ENCODE data around the gene SCGN.
"Not testable (repeated sequence)": the region's sequence is repeated elsewhere in the genome, so short reads cannot be mapped to it uniquely, and the experiment has no call there.

The SCGN gene

DNA sequence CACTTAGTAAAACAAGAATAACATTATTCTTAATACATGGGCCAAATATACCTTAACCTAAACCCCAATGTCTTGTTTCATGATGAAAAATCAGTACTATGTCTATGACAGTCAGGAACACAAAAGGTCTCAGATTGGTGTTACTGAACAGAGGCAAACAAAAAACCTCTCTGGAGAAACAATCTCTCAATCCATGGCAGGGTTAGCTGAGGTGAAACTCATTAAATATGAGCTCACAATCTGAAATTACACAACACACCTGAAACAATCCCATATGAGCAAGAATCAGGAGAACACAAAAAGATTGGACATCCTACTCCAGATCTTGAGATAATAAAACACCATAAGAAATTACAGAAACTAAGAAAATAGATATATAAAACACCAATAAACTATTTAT, 96.0 kb downstream of the SCGN start:
- DNase-seq (ENCODE audit: insufficient read length, low spot score) (no peak), FAIRE-seq (no peak)
- TF ChIP-seq SPI1 (IDR thresholded peaks at IDR 0.05; ENCODE audit: low read depth, low read length) (no peak), POLR2AphosphoS5 (IDR thresholded peaks at IDR 0.05; ENCODE audit: low read depth, low read length) (no peak), POU2F2 (IDR thresholded peaks at IDR 0.05; ENCODE audit: low read depth, low read length) (no peak), POLR2A (IDR thresholded peaks at IDR 0.05; ENCODE audit: low read depth, low read length) (no peak), PAX5 (IDR thresholded peaks at IDR 0.05; ENCODE audit: insufficient read depth, low read length, severe bottlenecking) (no peak), TAF1 (IDR thresholded peaks at IDR 0.05; ENCODE audit: low read depth, low read length) (no peak)

DNA sequence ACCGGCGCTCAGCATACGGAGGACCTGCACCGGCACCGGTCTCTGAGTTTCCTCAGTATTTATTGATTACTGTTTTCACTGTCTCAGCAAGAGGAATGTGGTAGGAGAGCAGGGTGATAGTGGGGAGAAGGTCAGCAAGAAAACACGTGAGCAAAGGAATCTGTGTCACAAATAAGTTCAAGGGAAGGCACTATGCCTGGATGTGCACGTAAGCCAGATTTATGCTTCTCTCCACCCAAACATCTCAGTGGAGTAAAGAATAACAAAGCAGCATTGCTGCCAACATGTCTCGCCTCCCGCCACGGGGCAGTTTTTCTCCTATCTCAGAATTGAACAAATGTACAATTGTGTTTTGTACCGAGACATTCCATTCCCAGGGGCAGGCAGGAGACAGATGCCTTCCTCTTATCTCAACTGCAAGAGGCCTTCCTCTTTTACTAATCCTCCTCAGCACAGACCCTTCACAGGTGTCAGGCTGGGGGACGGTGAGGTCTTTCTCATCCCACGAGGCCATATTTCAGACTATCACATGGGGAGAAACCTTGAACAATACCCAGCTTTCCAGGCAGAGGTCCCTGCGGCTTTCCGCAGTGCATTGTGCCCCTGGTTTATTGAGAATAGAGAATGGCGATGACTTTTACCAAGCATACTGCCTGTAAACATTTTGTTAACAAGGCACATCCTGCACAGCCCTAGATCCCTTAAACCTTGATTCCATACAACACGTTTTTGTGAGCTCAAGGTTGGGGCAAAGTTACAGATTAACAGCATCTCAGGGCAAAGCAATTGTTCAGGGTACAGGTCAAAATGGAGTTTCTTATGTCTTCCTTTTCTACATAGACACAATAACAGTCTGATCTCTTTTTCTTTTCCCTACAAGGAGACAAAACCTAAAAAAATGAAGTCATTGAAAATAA, 96.8 kb downstream of the SCGN start:
- not testable (repeated sequence) for FAIRE-seq; DNase-seq (ENCODE audit: insufficient read length, low spot score)

DNA sequence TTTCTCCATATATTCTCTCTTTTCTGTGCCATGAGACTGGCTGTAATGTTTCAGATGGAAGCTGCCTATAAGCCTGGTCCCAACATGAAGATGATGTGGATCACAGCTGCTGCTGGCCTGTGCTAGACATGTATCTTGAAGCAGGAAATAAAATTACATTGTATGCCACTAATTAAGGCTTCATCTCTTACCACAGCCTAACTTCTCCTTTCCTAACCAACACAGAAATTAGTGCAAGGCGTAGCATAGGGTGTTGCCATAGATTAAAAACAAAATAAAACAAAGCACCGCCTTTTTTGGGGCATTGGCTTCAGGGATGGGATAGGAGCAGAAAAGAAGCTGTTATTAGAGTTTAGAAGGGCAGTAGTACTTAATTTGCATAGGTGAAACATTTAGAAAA, 97.8 kb downstream of the SCGN start:
- FAIRE-seq (no peak), DNase-seq (ENCODE audit: insufficient read length, low spot score) (no peak)
- TF ChIP-seq SPI1 (IDR thresholded peaks at IDR 0.05; ENCODE audit: low read depth, low read length) (no peak), PAX5 (IDR thresholded peaks at IDR 0.05; ENCODE audit: insufficient read depth, low read length, severe bottlenecking) (no peak), POLR2A (IDR thresholded peaks at IDR 0.05; ENCODE audit: low read depth, low read length) (no peak), POU2F2 (IDR thresholded peaks at IDR 0.05; ENCODE audit: low read depth, low read length) (no peak), TAF1 (IDR thresholded peaks at IDR 0.05; ENCODE audit: low read depth, low read length) (no peak), POLR2AphosphoS5 (IDR thresholded peaks at IDR 0.05; ENCODE audit: low read depth, low read length) (no peak)

GRCh38 chr6:25750906-25751305, 98.9 kb downstream of the SCGN start:
- DNase-seq (ENCODE audit: insufficient read length, low spot score) (no peak), FAIRE-seq (no peak)
- no peak for TF ChIP-seq PAX5 (IDR thresholded peaks at IDR 0.05; ENCODE audit: insufficient read depth, low read length, severe bottlenecking)
- TF ChIP-seq POLR2A (IDR thresholded peaks at IDR 0.05; ENCODE audit: low read depth, low read length), result no peak

Data from GM12891 (cell line).